ENCODE results near the gene NUMB. TPM values are rescaled to one million over a fixed set of nuclear protein-coding genes. Genes with fewer than 3 reads are reported as not detected.
"Not testable (repeated sequence)": the region's sequence is repeated elsewhere in the genome, so short reads cannot be mapped to it uniquely, and the experiment has no call there.

NUMB gene
- total RNA-seq, 1 donor from 2014 or later: 92.4 TPM

DNA sequence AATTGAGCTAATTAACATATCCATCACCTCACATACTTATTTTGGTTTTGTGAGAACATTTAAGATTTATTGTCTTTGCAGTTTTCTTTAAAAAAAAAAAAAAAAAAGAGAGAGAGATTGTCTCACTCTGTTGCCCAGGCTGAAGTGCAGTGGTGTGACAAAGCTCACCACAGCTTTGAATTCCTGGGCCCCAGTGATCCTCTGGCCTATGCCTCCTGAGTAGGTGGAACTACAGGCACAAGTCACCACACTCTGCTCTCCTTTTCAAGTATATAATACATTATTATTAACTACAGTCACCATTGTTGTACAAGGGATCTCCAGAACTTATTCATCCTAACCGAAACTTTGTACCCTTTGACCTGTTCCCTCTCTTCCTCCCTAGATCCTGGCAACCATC is 64.0 kb downstream of the NUMB start:
- H3K4me1 Mint-ChIP-seq (ENCODE audit: low read depth): peaks cover 7% of the 10 kb centered on the region
- TF ChIP-seq, protein P1, sequence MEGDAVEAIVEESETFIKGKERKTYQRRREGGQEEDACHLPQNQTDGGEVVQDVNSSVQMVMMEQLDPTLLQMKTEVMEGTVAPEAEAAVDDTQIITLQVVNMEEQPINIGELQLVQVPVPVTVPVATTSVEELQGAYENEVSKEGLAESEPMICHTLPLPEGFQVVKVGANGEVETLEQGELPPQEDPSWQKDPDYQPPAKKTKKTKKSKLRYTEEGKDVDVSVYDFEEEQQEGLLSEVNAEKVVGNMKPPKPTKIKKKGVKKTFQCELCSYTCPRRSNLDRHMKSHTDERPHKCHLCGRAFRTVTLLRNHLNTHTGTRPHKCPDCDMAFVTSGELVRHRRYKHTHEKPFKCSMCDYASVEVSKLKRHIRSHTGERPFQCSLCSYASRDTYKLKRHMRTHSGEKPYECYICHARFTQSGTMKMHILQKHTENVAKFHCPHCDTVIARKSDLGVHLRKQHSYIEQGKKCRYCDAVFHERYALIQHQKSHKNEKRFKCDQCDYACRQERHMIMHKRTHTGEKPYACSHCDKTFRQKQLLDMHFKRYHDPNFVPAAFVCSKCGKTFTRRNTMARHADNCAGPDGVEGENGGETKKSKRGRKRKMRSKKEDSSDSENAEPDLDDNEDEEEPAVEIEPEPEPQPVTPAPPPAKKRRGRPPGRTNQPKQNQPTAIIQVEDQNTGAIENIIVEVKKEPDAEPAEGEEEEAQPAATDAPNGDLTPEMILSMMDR (IDR thresholded peaks at IDR 0.05; ENCODE audit: unreplicated experiment): no peak
- no peaks in the 10 kb centered on the region for H3K27me3 Mint-ChIP-seq
- no peak overlapping the region for H3K4me3 Mint-ChIP-seq (ENCODE audit: low read depth)
- DNase-seq (ENCODE audit: low spot score, unreplicated experiment): no peak
- H3K9me3 Mint-ChIP-seq (ENCODE audit: low read depth): no peaks in the 10 kb centered on the region
- H3K36me3 Mint-ChIP-seq (ENCODE audit: insufficient read depth): no peaks in the 10 kb centered on the region
- no peak overlapping the region for H3K27ac Mint-ChIP-seq

DNA sequence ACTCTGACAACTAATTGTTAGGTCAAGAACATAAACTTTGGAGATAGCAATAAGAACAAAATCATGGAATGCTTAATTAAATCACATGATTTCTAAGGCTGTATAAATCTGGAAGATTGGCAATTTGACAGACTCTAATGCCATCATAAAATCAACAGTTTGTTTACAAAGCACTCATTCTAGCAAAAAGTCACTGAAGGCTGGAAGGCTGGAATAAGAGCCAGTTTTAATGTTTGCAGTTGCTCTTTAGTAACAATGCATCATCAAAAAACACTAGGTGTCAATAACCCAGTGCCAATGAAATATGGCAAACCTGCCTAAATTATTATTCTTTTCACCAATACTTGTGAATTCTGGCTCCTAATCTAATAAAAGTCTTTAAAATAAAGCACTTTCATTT is 65.0 kb downstream of the NUMB start:
- Mint-ChIP-seq H3K9me3 (ENCODE audit: low read depth) (no peaks in the 10 kb centered on the region), H3K36me3 (ENCODE audit: insufficient read depth) (no peaks in the 10 kb centered on the region), H3K4me3 (ENCODE audit: low read depth) (no peak overlapping the region), H3K27me3 (no peaks in the 10 kb centered on the region), H3K4me1 (ENCODE audit: low read depth) (peaks cover 7% of the 10 kb centered on the region), H3K27ac (no peak overlapping the region)
- no peak for DNase-seq (ENCODE audit: low spot score, unreplicated experiment)
- TF ChIP-seq, protein P1 (IDR thresholded peaks at IDR 0.05; ENCODE audit: unreplicated experiment): no peak

DNA sequence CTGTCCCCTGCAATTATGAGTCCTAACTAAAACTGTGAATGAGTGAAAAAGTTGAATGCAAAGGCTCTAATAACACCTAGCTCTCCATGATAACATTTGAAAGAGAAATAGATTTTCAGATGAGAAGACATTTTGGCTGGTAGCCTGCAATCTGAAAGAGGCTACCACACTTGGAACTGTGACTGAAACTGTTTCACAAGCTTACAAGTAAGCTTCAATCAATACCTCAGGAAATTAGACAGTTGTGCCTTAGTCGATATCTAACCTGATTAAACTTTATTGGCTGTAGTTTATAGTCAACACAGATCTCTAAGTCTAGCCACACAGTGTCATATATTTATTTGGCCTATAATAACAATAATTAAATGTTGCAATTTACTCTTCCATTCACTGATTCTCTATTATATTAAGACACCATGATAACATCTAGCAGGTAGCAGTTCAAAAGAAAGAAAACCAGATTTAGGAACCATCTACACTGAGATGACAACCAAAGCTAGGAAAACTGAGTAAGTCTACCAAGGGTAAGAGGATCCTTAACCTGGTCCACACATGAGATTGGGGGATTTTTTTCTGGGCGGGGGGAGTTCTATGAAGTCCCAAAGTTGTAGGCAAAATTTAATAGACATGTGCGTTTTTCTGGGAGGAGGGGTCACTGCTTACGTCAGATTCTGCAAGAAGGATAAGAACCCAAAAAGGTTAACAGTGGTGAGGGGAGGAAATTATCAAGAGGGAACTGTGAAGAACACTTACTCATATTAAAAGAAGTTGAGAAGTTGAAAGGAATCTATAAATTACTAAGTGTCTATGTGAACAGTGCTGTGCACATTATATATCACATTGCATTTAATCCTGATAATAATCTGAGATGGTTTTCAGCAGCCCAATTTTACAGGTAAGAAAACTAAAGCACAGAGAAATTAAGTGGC is 65.8 kb downstream of the NUMB start:
- no peaks in the 10 kb centered on the region for H3K9me3 Mint-ChIP-seq (ENCODE audit: low read depth)
- H3K36me3 Mint-ChIP-seq (ENCODE audit: insufficient read depth): no peaks in the 10 kb centered on the region
- H3K27ac Mint-ChIP-seq: no peak overlapping the region
- no peak for DNase-seq (ENCODE audit: low spot score, unreplicated experiment)
- no peak overlapping the region for H3K4me3 Mint-ChIP-seq (ENCODE audit: low read depth)
- no peaks in the 10 kb centered on the region for H3K27me3 Mint-ChIP-seq
- TF ChIP-seq, protein P1 (IDR thresholded peaks at IDR 0.05; ENCODE audit: unreplicated experiment): no peak
- peaks cover 7% of the 10 kb centered on the region for H3K4me1 Mint-ChIP-seq (ENCODE audit: low read depth)

DNA sequence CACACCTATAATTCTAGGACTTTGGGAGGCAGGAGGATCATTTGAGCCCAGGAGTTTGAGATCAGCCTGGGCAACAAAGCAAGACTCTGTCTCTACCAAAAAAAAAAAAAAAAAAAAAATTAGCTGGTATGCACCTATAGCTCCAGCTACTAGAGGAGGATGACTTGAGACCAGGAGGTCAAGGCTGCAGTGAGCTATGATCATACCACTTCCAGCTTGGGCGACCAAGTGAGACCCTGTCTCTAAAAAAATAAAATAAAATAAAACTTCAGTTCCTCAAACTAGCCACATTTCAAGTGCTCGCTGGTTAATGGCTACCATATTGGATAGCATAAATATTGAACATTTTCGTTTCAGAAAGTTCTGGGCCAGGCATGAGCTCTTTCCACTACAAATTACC is 70.5 kb downstream of the NUMB start:
- not testable (repeated sequence) for H3K27me3 Mint-ChIP-seq; H3K4me3 Mint-ChIP-seq (ENCODE audit: low read depth); H3K4me1 Mint-ChIP-seq (ENCODE audit: low read depth); DNase-seq (ENCODE audit: low spot score, unreplicated experiment); H3K27ac Mint-ChIP-seq
- H3K36me3 Mint-ChIP-seq (ENCODE audit: insufficient read depth): peaks cover 13% of the 10 kb centered on the region
- H3K9me3 Mint-ChIP-seq (ENCODE audit: low read depth): peaks cover 11% of the 10 kb centered on the region

DNA sequence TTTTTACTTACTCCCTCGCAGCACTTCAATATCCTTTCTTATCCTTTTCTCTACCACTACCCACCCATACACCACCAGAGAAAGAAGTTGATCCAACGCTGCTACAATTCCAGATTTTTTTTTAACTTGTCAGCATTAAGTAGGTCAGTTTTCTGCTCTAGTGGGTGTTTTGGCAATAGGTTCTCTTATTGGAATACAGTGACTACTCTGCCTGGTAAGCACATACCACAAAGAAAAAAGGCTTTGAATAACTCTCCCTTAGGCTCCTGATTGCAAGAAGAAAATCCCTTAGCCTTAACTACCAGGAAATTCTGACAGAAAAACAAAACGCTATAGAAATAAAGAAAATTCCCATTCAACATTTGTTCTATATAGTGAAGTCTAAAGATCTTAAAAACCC is 72.0 kb downstream of the NUMB start:
- no peaks in the 10 kb centered on the region for H3K27me3 Mint-ChIP-seq
- H3K36me3 Mint-ChIP-seq (ENCODE audit: insufficient read depth): peaks cover 17% of the 10 kb centered on the region
- TF ChIP-seq, protein P1 (IDR thresholded peaks at IDR 0.05; ENCODE audit: unreplicated experiment): no peak
- H3K4me1 Mint-ChIP-seq (ENCODE audit: low read depth): no peaks in the 10 kb centered on the region
- H3K27ac Mint-ChIP-seq: no peak overlapping the region
- H3K9me3 Mint-ChIP-seq (ENCODE audit: low read depth): peaks cover 11% of the 10 kb centered on the region
- no peak overlapping the region for H3K4me3 Mint-ChIP-seq (ENCODE audit: low read depth)
- no peak for DNase-seq (ENCODE audit: low spot score, unreplicated experiment)

DNA sequence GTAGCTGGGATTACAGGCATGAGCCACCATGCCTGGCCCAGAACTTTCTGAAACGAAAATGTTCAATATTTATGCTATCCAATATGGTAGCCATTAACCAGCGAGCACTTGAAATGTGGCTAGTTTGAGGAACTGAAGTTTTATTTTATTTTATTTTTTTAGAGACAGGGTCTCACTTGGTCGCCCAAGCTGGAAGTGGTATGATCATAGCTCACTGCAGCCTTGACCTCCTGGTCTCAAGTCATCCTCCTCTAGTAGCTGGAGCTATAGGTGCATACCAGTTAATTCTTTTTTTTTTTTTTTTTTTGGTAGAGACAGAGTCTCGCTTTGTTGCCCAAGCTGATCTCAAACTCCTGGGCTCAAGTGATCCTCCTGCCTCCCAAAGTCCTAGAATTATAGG is 73.3 kb downstream of the NUMB start:
- H3K27ac Mint-ChIP-seq; DNase-seq (ENCODE audit: low spot score, unreplicated experiment); H3K4me3 Mint-ChIP-seq (ENCODE audit: low read depth); H3K27me3 Mint-ChIP-seq; H3K4me1 Mint-ChIP-seq (ENCODE audit: low read depth): not testable (repeated sequence)
- Mint-ChIP-seq H3K9me3 (ENCODE audit: low read depth) (peaks cover 11% of the 10 kb centered on the region), H3K36me3 (ENCODE audit: insufficient read depth) (peaks cover 19% of the 10 kb centered on the region)
